ENCODE measurements around the gene CDC27.
"Not testable (repeated sequence)": the region's sequence is repeated elsewhere in the genome, so short reads cannot be mapped to it uniquely, and the experiment has no call there.

CDC27 gene

GRCh38 chr17:47188876-47189731 lies at the start of gene CDC27:
TSS of gene CDC27 (minus strand) at chr17:47189295. CDS start at chr17:47189172, 123 bp downstream.
- in situ Hi-C loops (cut with MboI; ENCODE audit: low sequenced_read_pairs), result no loop called here

- in situ Hi-C loops (cut with MboI; ENCODE audit: low sequenced_read_pairs), result loop anchor here (10.0 kb wide), 1 partner anchor 376 kb away; no protein-coding TSS in a partner anchor
Measured at GRCh38 chr17:47238321-47239010, 49.4 kb upstream of the CDC27 start.

- in situ Hi-C loops (cut with MboI; ENCODE audit: low sequenced_read_pairs), result loop anchor here (10.0 kb wide), 1 partner anchor 377 kb away; no protein-coding TSS in a partner anchor
Measured at GRCh38 chr17:47237841-47238240, 48.7 kb upstream of the CDC27 start.

GRCh38 chr17:47235923-47236322 lies 46.8 kb upstream of the CDC27 start:
- in situ Hi-C loops (cut with MboI; ENCODE audit: low sequenced_read_pairs), result loop anchor here (10.0 kb wide), 1 partner anchor 379 kb away; no protein-coding TSS in a partner anchor

GRCh38 chr17:47235506-47235905 lies 46.4 kb upstream of the CDC27 start:
- in situ Hi-C loops (cut with MboI; ENCODE audit: low sequenced_read_pairs), result loop anchor here (10.0 kb wide), 1 partner anchor 379 kb away; no protein-coding TSS in a partner anchor

- in situ Hi-C loops (cut with MboI; ENCODE audit: low sequenced_read_pairs), result loop anchor here (10.0 kb wide), 1 partner anchor 382 kb away; no protein-coding TSS in a partner anchor
Measured at GRCh38 chr17:47232465-47232864, 43.4 kb upstream of the CDC27 start.

- in situ Hi-C loops (cut with MboI; ENCODE audit: low sequenced_read_pairs), result loop anchor here (10.0 kb wide), 1 partner anchor 383 kb away; no protein-coding TSS in a partner anchor
Measured at GRCh38 chr17:47231866-47232265, 42.8 kb upstream of the CDC27 start.

- in situ Hi-C loops (cut with MboI; ENCODE audit: low sequenced_read_pairs), result loop anchor here (10.0 kb wide), 1 partner anchor 383 kb away; no protein-coding TSS in a partner anchor
Measured at GRCh38 chr17:47231334-47231733, 42.2 kb upstream of the CDC27 start.

- in situ Hi-C loops (cut with MboI; ENCODE audit: low sequenced_read_pairs), result loop anchor here (10.0 kb wide), 1 partner anchor 384 kb away; no protein-coding TSS in a partner anchor
Measured at GRCh38 chr17:47230864-47231263, 41.8 kb upstream of the CDC27 start.

- in situ Hi-C loops (cut with MboI; ENCODE audit: low sequenced_read_pairs), result loop anchor here (5.0 to 10.0 kb wide), 2 partner anchors 73 to 385 kb away; no protein-coding TSS in a partner anchor
Measured at GRCh38 chr17:47229535-47230443, 40.7 kb upstream of the CDC27 start.

- in situ Hi-C loops (cut with MboI; ENCODE audit: low sequenced_read_pairs), result loop anchor here (5.0 kb wide), 1 partner anchor 74 kb away; no protein-coding TSS in a partner anchor
Measured at GRCh38 chr17:47227862-47228261, 38.8 kb upstream of the CDC27 start.

- in situ Hi-C loops (cut with MboI; ENCODE audit: low sequenced_read_pairs), result loop anchor here (5.0 kb wide), 1 partner anchor 76 kb away; no protein-coding TSS in a partner anchor
Measured at GRCh38 chr17:47225911-47226688, 37.0 kb upstream of the CDC27 start.

- in situ Hi-C loops (cut with MboI; ENCODE audit: low sequenced_read_pairs), result loop anchor here (5.0 kb wide), 1 partner anchor 77 kb away; no protein-coding TSS in a partner anchor
Measured at GRCh38 chr17:47225436-47225858, 36.4 kb upstream of the CDC27 start.

GRCh38 chr17:47224966-47225365 lies 35.9 kb upstream of the CDC27 start:
- in situ Hi-C loops (cut with MboI; ENCODE audit: low sequenced_read_pairs), result loop anchor here (5.0 kb wide), 1 partner anchor 77 kb away; no protein-coding TSS in a partner anchor

- in situ Hi-C loops (cut with MboI; ENCODE audit: low sequenced_read_pairs), result not testable (repeated sequence)
Measured at GRCh38 chr17:47224077-47224476, 35.0 kb upstream of the CDC27 start.

- in situ Hi-C loops (cut with MboI; ENCODE audit: low sequenced_read_pairs), result no loop called here
Measured at GRCh38 chr17:47223460-47223859, 34.4 kb upstream of the CDC27 start.

- in situ Hi-C loops (cut with MboI; ENCODE audit: low sequenced_read_pairs), result no loop called here
Measured at GRCh38 chr17:47223007-47223406, 33.9 kb upstream of the CDC27 start.

- in situ Hi-C loops (cut with MboI; ENCODE audit: low sequenced_read_pairs), result no loop called here
Measured at GRCh38 chr17:47222047-47222446, 33.0 kb upstream of the CDC27 start.

GRCh38 chr17:47221154-47221553 lies 32.1 kb upstream of the CDC27 start:
- in situ Hi-C loops (cut with MboI; ENCODE audit: low sequenced_read_pairs), result no loop called here
